A375 (cell line): ENCODE measurements around the gene SLC41A1. TPM values are rescaled to one million over a fixed set of nuclear protein-coding genes. Genes with fewer than 3 reads are reported as not detected.

Source experiments
- total RNA-seq: library from RNA; depleted of rRNA; stranded (reverse); fragments of >200 nt; shearing (Covaris generic); gene quantifications from 2 replicates; pipeline ENCODE4 v1.2.3, GENCODE V29; 2014; rRNA removed

Gene SLC41A1
- 25.3 and 25.6 TPM in 2 replicates for total RNA-seq

DNA sequence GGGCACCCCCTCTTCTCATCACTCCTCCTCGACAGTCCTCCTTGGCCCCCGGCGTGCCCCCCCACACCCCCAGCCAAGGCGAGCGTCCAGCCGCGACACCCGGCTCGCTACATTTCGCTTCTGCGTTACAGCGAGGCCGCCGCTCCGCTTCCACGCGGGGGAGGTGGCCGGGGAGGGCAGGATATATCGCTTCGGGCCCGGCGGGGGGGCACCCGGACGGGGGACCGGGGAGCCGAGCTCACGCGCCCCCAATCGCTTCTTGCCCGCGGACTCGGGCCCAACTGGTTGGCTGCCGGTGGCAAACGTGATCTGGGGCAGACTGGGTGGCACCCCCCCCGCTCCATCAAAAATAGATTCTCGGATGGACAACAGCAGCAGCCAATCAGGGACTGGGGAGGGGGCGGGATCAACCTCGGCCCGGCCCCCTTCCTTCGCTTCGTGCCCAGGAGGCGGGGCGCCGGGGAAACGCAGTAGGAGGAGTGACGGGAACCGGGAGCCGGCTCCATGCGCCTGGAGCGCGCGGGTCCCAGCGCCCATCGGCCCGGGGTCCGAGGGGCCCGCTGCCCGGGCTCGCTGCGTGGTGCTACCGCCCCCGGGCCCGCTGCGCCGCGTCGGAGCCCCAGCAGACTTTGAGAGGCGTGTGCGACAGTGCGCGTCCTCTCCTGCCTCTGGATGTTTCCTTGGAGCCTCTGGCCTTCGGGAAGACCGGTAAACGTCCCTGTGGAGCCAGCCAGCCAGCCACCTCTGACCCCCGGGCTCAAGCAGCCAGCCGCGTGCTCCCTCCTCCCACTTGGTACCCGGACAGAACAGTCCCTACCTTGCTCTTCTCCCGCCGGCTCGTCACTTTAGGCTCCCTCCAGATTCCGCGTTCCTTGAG, at the start of gene SLC41A1:
TSS of gene SLC41A1 (minus strand) at position 321 of the 877 bp plus-strand sequence. CDS start 2,757 bp downstream, outside the sequence.

DNA sequence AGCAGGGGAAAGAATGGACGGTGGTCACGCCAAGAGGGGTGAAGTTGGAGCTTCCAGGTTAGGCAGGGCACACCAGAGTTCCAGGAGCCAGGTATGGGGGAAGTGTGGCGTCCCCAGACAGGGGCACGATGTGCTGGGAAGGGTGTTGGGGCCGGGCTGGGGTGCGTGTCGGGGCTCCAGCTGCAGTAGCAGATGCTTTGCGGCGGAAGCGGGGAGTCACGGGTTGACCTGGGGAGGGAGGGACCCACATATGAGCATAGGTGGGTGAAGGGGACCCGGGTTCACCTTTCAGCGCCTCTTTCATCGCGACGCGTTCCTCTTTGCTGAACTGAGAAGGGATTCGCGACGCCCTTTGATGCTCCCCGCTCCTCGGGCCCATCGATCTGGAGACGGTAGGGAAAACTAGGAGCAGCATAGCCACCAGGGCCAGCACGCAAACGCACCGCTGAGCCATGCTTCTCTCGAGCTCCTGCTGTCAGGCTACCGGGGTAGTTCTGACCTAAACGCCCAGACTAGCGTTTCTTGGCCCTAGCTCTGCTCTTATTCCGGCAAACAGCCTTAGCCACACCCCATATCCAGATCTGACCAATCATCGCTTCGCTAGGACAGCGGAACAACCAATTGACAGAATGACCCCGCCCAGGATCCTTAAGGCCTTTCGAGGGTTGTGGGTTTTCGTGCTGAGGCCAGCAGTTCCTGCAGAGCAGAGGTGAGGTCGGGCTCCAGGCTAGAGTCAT, 36.8 kb upstream of the SLC41A1 start, which contains the start of gene PM20D1:
TSS of gene PM20D1 (minus strand) at position 514 of the 737 bp plus-strand sequence. CDS start at position 454, 60 bp downstream.

GRCh38 chr1:205775015-205775716, 37.8 kb downstream of the SLC41A1 start, which contains the start of gene RAB29:
Gene RAB29 (minus strand): TSS chr1:205775482. CDS start chr1:205774956, 526 bp downstream.

GRCh38 chr1:205750138-205751035, 62.6 kb downstream of the SLC41A1 start, which contains the start of gene NUCKS1:
Gene NUCKS1 (minus strand): TSS chr1:205750182. CDS start chr1:205749973, 209 bp downstream.

Other genes starting within 250 kb of the SLC41A1 start
- 13.9 and 14.6 TPM in 2 replicates for gene ELK4, start 181.2 kb downstream of the SLC41A1 start, total RNA-seq
- 13.4 and 14.5 TPM in 2 replicates for gene SLC45A3, start 132.7 kb downstream of the SLC41A1 start, total RNA-seq
- gene NUCKS1, start 63.0 kb downstream of the SLC41A1 start, total RNA-seq = 103 and 104 TPM in 2 replicates
- gene RAB29, start 37.7 kb downstream of the SLC41A1 start, total RNA-seq = 13.6 and 16.4 TPM in 2 replicates
- gene PM20D1, start 36.9 kb upstream of the SLC41A1 start, total RNA-seq = not detected in 2 replicates
- 0.16 TPM in 1 of 2 replicates, not detected in the other for gene SLC26A9, start 130.3 kb upstream of the SLC41A1 start, total RNA-seq
- 4.6 and 4.7 TPM in 2 replicates for gene RAB7B, start 190.2 kb upstream of the SLC41A1 start, total RNA-seq
- gene CTSE, start 210.7 kb upstream of the SLC41A1 start, total RNA-seq = not detected in 2 replicates
- gene RHEX, start 240.0 kb upstream of the SLC41A1 start, total RNA-seq = not detected in 2 replicates